Kidney (tissue), 14 donors: ENCODE measurements around the gene KDM4C. TPM values are rescaled to one million over a fixed set of nuclear protein-coding genes. Genes with fewer than 3 reads are reported as not detected.
A peak's percentile ranks its signal among the peaks of the same experiment; 100 is the strongest.
"Not testable (repeated sequence)": the region's sequence is repeated elsewhere in the genome, so short reads cannot be mapped to it uniquely, and the experiment has no call there.

Experiments used
- DNase-seq, 5 donors: peaks; one replicate each; pipeline ENCODE4 v3.0.0-alpha.2; 2013 to 2020
- FAIRE-seq: peaks from 2 replicates; lab custom pipeline; 2012; peaks lifted over from hg19 to GRCh38; lab: Jason Lieb, UNC
- H3K27ac ChIP-seq, 2 donors: one replicate each; pipeline ENCODE4 v1.7.0; 2013; ENCODE audit warnings: low read depth in 2 of 2, low read length in 2 of 2, inconsistent platforms in 1 of 2
- H3K27me3 ChIP-seq: one replicate; pipeline ENCODE4 v1.7.1; 2013; ENCODE audit warnings: low read length, inconsistent platforms; ENCODE audit not compliant: control insufficient read depth, insufficient read depth
- H3K36me3 ChIP-seq, 3 donors: one replicate each; pipeline versions ENCODE4 v1.7.0 to v1.7.1; 2013; ENCODE audit warnings: low read length in 3 of 3, control low read depth in 1 of 3, inconsistent platforms in 1 of 3; ENCODE audit not compliant: insufficient read depth in 3 of 3, control insufficient read depth in 2 of 3
- H3K4me1 ChIP-seq, 3 donors: one replicate each; pipeline versions ENCODE4 v1.7.0 to v1.7.1; 2013; ENCODE audit warnings: low read length in 3 of 3, inconsistent platforms in 1 of 3, low read depth in 1 of 3; ENCODE audit not compliant: control insufficient read depth in 2 of 3, insufficient read depth in 2 of 3
- H3K4me3 ChIP-seq, 3 donors: one replicate each; pipeline versions ENCODE4 v1.7.0 to v1.8.1; 2013; ENCODE audit warnings: low read length in 3 of 3, control low read depth in 1 of 3, inconsistent platforms in 1 of 3
- H3K9ac ChIP-seq, 3 donors: one replicate each; pipeline versions ENCODE4 v1.7.0 to v1.7.1; 2013; ENCODE audit warnings: low read length in 3 of 3, control low read depth in 1 of 3, inconsistent platforms in 1 of 3
- H3K9me3 ChIP-seq, 3 donors: one replicate each; pipeline versions ENCODE4 v1.7.0 to v1.7.1; 2013; ENCODE audit warnings: low read length in 3 of 3, control low read depth in 1 of 3, inconsistent platforms in 1 of 3; ENCODE audit not compliant: control insufficient read depth in 2 of 3, insufficient read depth in 1 of 3
- CTCF ChIP-seq: IDR thresholded peaks from 3 replicates; pipeline ENCODE4 v1.5.1; 2012; ENCODE audit warnings: mild to moderate bottlenecking, moderate library complexity, borderline replicate concordance; ENCODE audit not compliant: insufficient read depth; ENCODE audit errors: extremely low read depth
- intact Hi-C: fragments of 100-400 bp; cut with DNase I; formaldehyde crosslinking; loops from one replicate; pipeline ENCODE4 v1.11.1; 2022
- polyA plus RNA-seq: library from polyadenylated mRNA; stranded (reverse); fragments of 350-450 nt; fragmentation: Illumina TruSeq; extraction: RNeasy Lipid Tissue Mini Kit (QIAGEN cat#74804); gene quantifications from one replicate; pipeline ENCODE4 v1.2.3, GENCODE V29; 2014; ENCODE audit warnings: low read depth, low replicate concordance; ENCODE audit not compliant: insufficient read depth
- total RNA-seq: library from RNA; stranded (reverse); fragmentation: NEBNext Ultra II Directional; extraction: Animal tissue kit (Norgen Biotek cat#: 25700); gene quantifications from one replicate; pipeline ENCODE4 v1.2.1, GENCODE V29; 2021
- donor health status: control.
- donor health status: control.
- donor health status: control.
- donor health status: control.
- donor health status: control.
- donor health status: DM: yes; HTN: yes; CAD: no.
- donor health status: Normal renal cell carcinoma (clear cell type).

KDM4C gene
- total and polyA plus RNA-seq, 2 donors from 2014 or later, result 7.1 to 47.1 TPM

GRCh38 chr9:7028591-7028990 lies 270.8 kb downstream of the KDM4C start:
- H3K36me3 ChIP-seq, result no peaks in the 10 kb centered on the region
- no peak for FAIRE-seq
- no peak for DNase-seq
- intact Hi-C loops, result no loop called here
- no peaks in the 10 kb centered on the region for H3K9me3 ChIP-seq
- no peak overlapping the region for H3K4me3 ChIP-seq
- H3K4me1 ChIP-seq, result peaks cover 0 to 4% (median 0%) of the 10 kb centered on the region in 3 donors
- H3K27me3 ChIP-seq, result no peaks in the 10 kb centered on the region
- no peak overlapping the region for H3K9ac ChIP-seq
- no peak for TF ChIP-seq CTCF
- H3K27ac ChIP-seq, result peak overlapping the region in 1 of 2 donors; percentile 14

DNA sequence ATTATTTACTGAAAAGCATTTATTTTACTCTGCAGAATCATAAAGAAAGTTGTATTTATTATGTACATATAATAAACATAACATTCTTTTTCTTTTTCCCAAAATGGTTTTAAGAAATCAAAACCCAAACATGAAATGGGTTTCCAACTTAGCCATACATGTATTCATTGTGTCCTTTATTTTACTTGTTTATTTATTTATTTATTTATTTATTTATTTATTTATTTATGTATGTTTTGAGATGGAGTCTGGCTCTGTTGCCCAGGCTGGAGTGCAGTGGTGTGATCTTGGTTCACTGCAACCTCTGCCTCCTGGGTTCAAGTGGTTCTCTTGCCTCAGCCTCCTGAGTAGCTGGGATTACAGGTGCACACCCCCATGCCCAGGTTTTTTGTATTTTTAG lies 273.2 kb downstream of the KDM4C start:
- H3K4me3 ChIP-seq, H3K36me3 ChIP-seq, H3K9me3 ChIP-seq, H3K9ac ChIP-seq, H3K4me1 ChIP-seq, DNase-seq, intact Hi-C loops, H3K27ac ChIP-seq, H3K27me3 ChIP-seq: not testable (repeated sequence)
- FAIRE-seq, result peak; percentile 6

DNA sequence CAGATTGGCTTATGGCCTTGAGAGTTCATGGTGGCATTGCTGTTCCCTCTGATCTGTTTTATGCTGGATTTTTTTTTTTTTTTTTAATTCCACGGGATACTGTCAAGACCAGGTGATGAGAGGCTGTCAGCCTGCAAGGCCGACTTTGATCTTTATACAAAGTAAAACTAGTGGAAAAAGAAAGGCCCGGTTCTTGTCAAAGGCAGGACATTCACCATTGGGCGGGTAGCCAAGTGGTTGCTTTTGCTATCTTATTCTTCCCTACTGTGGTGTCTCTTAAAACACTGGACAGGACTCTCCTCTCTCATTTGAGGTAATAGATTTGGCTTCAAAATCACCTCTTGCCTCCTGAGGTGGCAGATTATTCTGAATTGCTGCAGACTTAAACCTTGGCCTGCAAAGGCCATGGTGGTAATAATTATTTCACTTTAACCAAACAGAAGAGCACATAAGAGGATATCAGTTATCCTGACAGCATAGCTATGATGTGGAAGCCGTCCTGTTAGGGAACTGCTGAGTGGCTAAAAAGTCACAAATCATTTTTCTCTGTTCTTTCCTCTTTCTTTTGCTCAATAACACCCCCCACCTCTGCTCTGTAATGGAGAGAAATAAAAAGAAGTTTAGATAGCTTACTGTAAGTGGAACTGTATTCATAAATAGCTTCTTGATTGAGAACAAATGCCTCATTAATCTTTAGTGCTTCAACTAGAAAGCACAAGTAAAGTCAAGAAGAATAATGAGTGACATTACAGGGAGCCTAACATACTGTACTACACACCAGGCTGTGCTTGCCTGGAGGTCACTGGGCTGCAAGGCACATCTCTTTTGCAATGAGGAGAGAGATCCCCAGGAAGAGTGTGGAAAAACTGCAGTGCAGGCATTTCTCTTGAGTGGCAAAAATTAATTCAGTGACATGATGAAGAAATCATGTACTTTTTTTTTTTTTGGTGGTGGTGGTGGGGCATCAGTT lies 275.6 kb downstream of the KDM4C start:
- Histone ChIP-seq H3K4me1 (peaks cover 0 to 5% (median 0%) of the 10 kb centered on the region in 3 donors), H3K27me3 (no peaks in the 10 kb centered on the region), H3K36me3 (no peaks in the 10 kb centered on the region), H3K9ac (no peak overlapping the region), H3K4me3 (no peak overlapping the region), H3K9me3 (no peaks in the 10 kb centered on the region), H3K27ac (no peak overlapping the region)
- intact Hi-C loops, result no loop called here
- FAIRE-seq, result no peak
- TF ChIP-seq CTCF, result no peak
- DNase-seq, result peak in 2 of 5 donors; percentile 46 to 50

GRCh38 chr9:7037176-7037575 lies 279.4 kb downstream of the KDM4C start:
- no peak for TF ChIP-seq CTCF
- no peak for DNase-seq
- H3K36me3 ChIP-seq, result no peaks in the 10 kb centered on the region
- no peaks in the 10 kb centered on the region for H3K27me3 ChIP-seq
- intact Hi-C loops, result no loop called here
- no peak overlapping the region for H3K27ac ChIP-seq
- H3K4me1 ChIP-seq, result peaks cover 0 to 5% (median 0%) of the 10 kb centered on the region in 3 donors
- H3K9me3 ChIP-seq, result no peaks in the 10 kb centered on the region
- no peak overlapping the region for H3K4me3 ChIP-seq
- no peak for FAIRE-seq
- no peak overlapping the region for H3K9ac ChIP-seq
